GM18858 (cell line): ENCODE data around the gene LTBP4.
"Not testable (repeated sequence)": the region's sequence is repeated elsewhere in the genome, so short reads cannot be mapped to it uniquely, and the experiment has no call there.

Source experiments
- ATAC-seq: cut with Tn5 transposase; IDR thresholded peaks from one replicate; pipeline ENCODE4 v1.9.1; 2021; ENCODE audit not compliant: unreplicated experiment

Gene LTBP4

GRCh38 chr19:40627486-40628279, 26.5 kb downstream of the LTBP4 start:
- ATAC-seq, result no peak

GRCh38 chr19:40629346-40629745, 28.2 kb downstream of the LTBP4 start:
- ATAC-seq, result no peak

GRCh38 chr19:40630571-40631160, 29.5 kb downstream of the LTBP4 start:
- no peak for ATAC-seq

GRCh38 chr19:40632311-40633036, 31.3 kb downstream of the LTBP4 start:
- no peak for ATAC-seq

- ATAC-seq, result no peak
These were observed 32.0 kb downstream of the LTBP4 start for GRCh38 chr19:40633207-40633606.

GRCh38 chr19:40638327-40638726, 37.2 kb downstream of the LTBP4 start:
- no peak for ATAC-seq

- no peak for ATAC-seq
These were observed 38.4 kb downstream of the LTBP4 start for GRCh38 chr19:40639638-40639982.

- ATAC-seq, result no peak
These were observed 39.6 kb downstream of the LTBP4 start for GRCh38 chr19:40640744-40641143.

- no peak for ATAC-seq
These were observed 40.1 kb downstream of the LTBP4 start for GRCh38 chr19:40641281-40641680.

GRCh38 chr19:40642051-40642706, 41.0 kb downstream of the LTBP4 start:
- no peak for ATAC-seq

- ATAC-seq, result no peak
These were observed 41.7 kb downstream of the LTBP4 start for GRCh38 chr19:40642757-40643305.

- ATAC-seq, result no peak
These were observed 45.6 kb downstream of the LTBP4 start for GRCh38 chr19:40646743-40647254.

- not testable (repeated sequence) for ATAC-seq
These were observed 48.9 kb downstream of the LTBP4 start for GRCh38 chr19:40649903-40650675.

- no peak for ATAC-seq
These were observed 49.7 kb downstream of the LTBP4 start for GRCh38 chr19:40650749-40651305.

- not testable (repeated sequence) for ATAC-seq
These were observed 51.1 kb downstream of the LTBP4 start for GRCh38 chr19:40652303-40652702.

GRCh38 chr19:40655684-40656083, 54.5 kb downstream of the LTBP4 start:
- ATAC-seq, result not testable (repeated sequence)

- ATAC-seq, result no peak
These were observed 56.9 kb downstream of the LTBP4 start for GRCh38 chr19:40658031-40658430.

- ATAC-seq, result no peak
These were observed 57.9 kb downstream of the LTBP4 start for GRCh38 chr19:40659116-40659515.

GRCh38 chr19:40659566-40659965, 58.4 kb downstream of the LTBP4 start:
- ATAC-seq, result no peak

GRCh38 chr19:40661616-40662015, 60.4 kb downstream of the LTBP4 start:
- no peak for ATAC-seq
